GM19099 (cell line): ENCODE measurements around the gene ERO1A.

Experiments used
- POLR2A ChIP-seq: IDR thresholded peaks from 3 replicates; pipeline ENCODE4 v1.6.1; 2011; ENCODE audit warnings: low read depth; ENCODE audit not compliant: insufficient read length; ENCODE audit errors: extremely low read depth

The ERO1A gene

DNA sequence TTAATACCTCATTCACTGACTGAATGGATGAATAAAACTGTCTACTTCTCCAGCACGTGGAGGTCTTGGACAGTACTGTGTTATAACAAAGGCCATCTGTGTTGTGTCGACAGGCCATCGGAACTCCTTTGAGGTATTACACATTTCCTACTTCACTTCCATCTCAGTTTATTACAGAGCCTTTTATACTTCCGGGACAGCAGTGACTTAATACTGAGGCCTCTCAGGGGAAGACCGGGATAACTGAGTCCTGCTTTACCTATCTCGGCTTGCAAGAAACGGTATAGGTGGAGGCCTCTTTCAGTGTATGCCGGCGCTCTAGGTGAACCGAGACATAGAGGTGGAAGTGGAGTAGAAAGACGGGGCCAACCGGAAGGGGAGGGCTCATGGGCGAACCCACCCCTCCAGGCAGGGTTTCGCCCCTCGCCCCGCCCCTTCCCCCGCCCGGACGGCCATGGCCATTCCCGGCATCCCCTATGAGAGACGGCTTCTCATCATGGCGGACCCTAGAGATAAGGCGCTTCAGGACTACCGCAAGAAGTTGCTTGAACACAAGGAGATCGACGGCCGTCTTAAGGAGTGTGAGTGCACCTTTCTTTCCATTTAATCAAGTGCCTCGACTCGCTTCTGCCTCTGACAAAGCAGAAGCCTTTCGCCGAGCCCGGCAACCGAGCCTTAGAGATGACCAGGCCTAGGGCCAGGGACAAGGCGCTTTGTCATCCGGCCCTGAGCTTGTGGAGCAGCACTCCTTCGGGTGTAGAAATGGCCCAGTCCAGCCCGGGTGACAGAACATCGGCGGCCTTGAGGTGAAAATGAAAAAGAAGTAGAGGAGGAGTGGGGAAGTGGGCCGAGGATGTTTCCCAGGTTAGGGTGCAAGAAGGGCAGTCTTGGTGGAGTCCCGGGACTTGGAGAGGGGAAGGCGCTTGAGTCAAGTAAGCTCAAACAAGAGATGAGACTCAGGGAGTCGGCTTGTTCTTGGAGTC lies 11.7 kb upstream of the ERO1A start, which contains the start of gene PSMC6:
Gene PSMC6, plus strand, starts transcription at position 477 of the 983 bp plus-strand sequence. Its CDS starts 20 bp downstream, at position 497.
- TF ChIP-seq POLR2A: peak; percentile 89

DNA sequence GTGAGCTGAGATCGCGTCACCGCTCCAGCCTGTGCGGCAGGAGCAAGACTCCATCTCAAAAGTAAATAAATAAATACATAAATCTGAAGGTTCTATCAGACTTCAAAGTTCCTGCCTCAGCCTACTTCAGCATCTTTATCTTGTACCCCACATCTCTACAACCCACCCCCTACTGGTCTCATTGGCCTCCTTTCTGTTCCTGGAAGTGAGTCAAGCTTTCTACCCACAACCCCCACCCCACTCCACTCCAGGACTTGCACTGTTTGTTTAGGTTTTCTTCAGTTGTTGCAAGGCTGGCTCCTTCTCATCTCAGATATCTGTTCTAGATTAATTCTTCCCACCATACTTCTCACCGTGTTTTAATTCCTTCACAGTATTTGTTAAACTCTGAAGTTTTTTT lies 10.9 kb upstream of the ERO1A start:
- no peak for TF ChIP-seq POLR2A

DNA sequence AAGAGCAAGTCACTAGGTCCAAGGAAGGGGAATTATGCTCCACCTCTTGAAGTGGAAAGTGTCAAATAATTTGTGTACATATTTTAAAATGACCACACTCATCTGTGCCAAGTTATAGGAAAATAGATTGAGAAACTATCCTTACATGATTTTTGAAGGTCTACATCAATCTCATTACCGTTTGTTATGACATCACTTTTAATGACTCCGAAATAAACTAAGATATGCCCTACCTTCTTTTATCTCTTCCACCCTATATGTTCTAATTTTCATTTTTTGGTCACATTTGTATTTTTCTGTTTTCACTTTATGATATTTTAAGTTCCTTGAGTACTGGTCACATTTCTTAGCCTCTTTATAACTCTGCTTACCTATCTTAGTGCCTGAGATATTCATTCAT lies 8.3 kb upstream of the ERO1A start:
- no peak for TF ChIP-seq POLR2A

DNA sequence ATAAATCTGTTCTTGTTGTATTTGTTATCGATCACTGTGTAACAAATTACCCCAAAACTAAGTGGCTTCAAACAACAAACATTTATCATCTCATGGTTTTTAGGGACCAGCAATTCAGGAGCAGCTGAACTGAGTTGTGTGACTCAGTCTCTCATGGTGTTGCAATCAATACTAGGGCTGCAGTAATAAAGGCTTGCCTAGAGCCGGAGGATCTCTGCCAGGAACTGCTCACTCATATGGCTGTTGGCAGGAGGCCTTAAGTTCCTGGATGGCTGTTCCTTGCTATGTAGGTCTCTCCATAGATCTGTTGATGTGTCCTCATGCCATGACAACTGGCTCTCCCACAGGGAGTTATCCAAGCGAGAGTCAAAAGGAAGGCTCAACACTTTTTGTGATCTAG lies 7.9 kb upstream of the ERO1A start:
- no peak for TF ChIP-seq POLR2A

DNA sequence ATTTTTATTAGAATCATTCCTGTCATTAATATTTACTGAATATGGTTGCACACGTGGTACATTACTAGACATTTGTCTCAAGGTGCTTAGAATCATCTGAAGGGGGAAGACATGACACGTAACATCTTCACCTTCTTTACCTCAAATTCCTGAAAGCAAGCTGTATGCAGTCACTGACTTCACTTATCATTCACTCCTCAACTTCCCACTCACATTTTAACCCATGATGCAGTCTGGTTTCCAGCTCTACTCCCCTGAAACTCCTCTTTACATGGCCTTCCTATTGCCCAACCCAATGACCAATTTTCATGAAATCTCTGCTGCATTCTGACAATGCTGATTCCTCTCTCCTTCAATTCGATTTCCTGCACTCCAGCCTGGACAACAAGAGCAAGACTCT lies 5.9 kb upstream of the ERO1A start:
- no peak for TF ChIP-seq POLR2A

DNA sequence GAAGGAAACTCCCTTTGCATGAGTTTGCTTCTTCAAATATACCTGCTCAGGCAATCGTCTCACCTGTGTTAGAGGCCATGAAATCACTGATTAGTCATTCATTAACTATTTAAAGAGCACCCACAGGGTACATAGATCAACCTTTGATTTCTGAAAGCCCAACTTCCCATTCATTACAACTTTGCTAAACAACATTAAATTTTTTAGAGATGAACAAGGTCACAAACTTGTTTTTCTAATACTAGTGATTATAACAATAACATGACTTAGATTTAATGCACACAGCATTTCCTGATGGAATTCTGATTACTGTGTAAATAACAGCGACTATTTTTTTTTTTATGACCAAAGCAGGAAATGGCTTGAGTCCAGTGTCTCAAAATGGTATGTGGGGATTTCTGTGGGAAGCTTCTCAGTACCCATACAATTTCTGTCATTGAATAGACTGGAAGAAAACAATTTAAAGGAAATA lies 5.4 kb upstream of the ERO1A start:
- no peak for TF ChIP-seq POLR2A

DNA sequence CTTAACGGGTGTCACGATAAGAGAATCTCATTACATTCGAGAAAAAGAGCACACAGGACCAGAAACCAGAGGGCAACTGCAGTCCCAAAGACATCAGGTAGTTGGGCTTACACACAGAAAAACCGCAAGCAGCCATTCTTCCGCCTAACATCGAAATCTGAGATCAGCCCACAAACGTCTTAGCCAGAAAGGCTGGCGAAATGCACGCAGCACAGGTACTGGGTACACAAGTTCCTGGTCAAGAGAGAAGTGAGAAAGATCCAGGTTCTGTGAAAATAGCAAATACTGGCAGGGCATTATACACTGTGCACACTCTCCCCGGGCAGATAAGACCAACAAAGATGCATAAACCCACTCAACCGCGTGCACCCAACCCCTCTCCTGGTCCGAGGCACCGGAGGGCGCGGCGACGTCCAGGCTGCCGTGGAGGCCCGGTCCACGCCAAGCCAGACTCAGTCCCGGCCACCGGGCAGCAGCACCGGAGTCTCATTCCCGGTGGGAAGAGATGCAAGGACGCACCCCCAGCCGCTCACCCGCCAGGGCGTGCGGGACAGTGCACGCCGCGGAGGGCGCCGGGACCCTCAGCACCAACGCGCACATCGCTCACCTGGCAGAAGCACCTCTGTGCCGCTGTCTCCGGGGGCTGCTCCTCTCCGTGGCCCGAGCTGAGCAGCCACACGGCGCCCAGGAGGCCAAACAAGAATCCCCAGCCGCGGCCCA lies 437 bp downstream of the ERO1A start:
- TF ChIP-seq POLR2A: peak; percentile 16

DNA sequence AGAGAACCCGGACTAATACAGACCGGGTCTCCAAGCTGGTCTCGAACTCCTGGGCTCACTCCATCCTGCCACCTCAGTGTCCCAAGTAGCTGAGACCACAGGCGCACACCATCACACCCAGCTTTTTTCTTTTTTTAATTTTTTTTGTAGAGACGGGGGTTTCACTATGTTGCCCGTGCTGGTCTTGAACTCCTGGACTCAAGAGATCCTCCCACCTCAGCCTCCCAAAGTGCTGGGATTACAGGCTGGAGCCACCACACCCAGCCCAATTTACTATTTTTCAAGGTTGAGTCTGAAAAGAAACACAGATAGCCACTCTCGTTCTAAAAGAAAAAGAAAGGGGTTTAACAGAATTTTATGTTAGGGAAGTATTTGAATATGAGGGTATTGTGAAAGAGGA lies 1.8 kb downstream of the ERO1A start:
- TF ChIP-seq POLR2A: no peak

DNA sequence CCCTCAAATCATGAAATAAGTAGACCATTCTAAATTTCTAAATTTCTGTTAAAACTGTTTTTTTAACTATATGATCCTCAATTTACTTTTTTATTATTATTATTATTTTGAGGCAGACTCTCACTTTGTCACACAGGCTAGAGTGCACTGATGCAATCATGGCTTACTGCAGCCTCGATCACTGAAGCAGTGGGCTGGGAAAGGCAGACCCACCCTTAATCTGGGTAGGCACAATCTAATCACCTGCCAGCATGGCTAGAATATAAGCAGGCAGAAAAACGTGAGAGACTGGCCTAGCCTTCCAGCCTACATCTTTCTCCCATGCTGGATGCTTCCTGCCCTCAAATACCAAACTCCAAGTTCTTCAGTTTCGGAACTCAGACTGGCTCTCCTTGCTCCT lies 2.3 kb downstream of the ERO1A start:
- no peak for TF ChIP-seq POLR2A

DNA sequence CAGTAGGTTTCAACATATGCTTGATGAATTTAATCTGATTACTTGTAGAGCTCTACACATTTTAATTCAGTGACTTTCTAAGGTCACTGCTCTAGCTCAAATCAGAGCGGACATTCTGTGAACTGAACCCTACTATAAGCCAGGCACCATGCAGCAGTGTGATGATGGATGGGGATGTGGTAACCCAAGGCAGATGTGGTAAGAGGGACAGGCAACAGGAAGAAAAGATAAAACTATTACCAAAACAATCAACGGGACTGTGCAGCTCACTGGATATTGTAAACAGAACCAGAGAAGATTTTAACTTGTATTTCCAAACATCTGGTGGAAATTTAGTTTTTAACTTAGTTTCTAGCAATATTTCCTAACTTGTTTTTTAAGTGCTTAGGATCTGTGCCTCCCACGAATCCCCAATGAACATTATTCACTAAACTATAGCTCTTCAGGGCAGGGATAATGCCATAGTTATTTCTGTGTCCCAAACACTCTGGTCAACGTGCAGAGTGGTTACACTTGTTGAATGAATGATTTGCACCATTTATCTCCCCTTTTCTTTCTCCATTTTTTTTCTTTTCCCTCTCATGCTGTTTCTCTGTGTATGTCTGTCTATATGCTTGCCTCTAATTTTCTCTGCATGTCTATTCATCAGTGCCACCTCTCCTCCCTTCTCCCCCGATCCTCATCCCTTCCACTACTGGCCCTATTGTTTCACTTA lies 3.0 kb downstream of the ERO1A start:
- no peak for TF ChIP-seq POLR2A

DNA sequence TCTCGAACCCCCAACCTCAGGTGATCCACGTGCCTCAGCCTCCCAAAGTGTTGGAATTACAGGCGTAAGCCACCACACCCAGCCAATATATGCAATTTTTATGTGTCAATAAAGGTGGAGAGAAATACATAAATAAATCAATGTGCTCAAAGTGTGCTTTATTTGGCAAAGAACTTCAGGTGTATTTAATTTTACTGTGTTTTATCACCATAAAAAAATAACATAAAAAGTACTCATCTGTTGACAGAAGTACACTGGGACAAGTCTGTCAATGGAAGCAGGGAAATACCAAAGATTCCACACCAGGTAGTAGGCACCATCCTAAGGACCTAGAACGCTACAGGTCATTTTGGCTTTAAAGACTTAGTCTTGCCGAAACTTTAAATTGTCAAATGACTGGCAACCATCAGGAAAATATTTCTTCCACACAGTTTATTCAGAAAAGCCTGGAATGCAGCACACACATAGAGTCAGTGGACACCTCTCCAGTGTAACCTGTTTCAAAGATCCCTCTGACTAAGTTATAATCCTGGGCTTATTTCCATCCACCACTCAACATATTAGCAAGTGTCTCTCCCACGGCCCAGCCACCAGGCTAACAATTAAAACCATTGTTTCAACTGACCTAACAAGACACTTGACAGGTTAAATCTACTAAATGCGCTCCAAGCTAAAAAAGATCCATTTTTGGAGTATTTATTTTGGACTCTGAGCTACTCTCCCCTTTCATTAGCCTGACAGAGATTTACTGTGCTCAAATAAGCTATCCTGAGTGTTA lies 4.2 kb downstream of the ERO1A start:
- TF ChIP-seq POLR2A: no peak

DNA sequence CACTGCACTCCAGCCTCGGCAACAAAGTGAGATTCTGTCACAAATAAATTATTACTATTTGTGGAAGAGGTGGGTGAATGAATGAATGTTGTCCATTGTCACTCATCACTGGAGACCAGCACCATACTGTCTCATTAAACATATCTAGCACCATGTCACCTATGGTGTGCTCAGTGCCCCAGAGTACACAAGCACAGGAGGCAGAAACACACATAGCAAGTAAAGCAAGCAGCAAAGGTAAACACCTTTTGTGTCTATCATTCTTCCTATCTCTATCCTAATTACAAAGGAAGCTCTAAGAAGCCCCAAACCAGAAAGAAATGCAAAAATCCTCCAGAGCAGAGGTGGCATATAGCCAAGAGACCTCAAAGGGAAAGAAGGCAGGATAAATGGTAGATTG lies 9.2 kb downstream of the ERO1A start:
- TF ChIP-seq POLR2A: no peak

DNA sequence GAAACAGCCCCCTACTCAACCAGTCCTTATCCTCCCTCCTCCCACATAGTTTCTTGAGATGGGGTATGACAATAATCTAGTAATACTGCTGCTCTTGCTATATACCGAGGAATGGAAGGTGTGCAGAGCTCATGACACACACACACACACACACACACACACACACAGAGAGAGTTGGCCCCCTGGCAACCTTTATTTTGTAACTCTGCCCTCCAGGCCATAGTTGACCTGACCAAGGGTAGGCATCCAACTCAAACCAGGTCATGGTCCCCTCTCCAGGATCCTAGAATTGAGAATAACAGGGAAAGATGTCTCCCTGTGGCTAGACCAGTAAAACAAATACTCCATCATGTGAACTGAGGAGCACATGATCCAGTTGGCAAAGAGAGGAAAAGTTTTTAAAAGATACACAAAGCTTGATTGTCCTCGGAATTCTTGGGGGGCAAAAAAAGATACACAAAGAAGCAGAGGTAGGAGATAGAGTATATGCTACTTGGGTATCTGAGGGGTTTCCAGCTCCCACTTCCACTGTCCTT lies 11.3 kb downstream of the ERO1A start:
- no peak for TF ChIP-seq POLR2A

DNA sequence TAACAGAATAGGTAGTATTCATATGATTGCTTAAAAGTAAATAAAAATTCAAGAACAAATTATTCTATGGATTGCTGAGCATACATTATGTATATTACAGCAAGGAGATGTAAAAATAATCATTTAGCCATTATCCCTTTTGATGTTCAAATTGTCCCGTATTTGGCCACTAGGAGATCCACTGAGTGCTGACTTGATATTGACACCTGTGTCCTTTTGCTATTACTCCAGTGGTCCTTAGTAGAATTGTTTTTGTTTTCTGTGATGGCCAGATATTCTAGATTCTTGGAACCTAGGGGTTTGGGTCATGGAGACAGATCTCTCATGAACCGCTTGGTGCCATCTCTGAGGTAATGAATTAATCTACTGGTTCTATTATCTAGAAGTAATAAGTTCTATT lies 16.8 kb downstream of the ERO1A start:
- TF ChIP-seq POLR2A: no peak
